ENCODE results near the gene PLA2G4F. TPM values are rescaled to one million over a fixed set of nuclear protein-coding genes. Genes with fewer than 3 reads are reported as not detected.

Gene PLA2G4F
- total RNA-seq, 1 donor = not detected

- H3K27ac ChIP-seq (ENCODE audit: low read depth, low read length) = no peak overlapping the region
- no peak for TF ChIP-seq CTCF (IDR thresholded peaks at IDR 0.05; ENCODE audit: extremely low read depth, low read depth, low read length)
- H3K4me2 ChIP-seq (ENCODE audit: insufficient read depth, low read length) = no peak overlapping the region
- no peak overlapping the region for H2AFZ ChIP-seq (ENCODE audit: low read length)
- H3K4me3 ChIP-seq (ENCODE audit: insufficient read depth, low read length) = no peak overlapping the region
- no peak for DNase-seq (ENCODE audit: insufficient read length, low spot score, missing footprints)
- H3K4me1 ChIP-seq (ENCODE audit: insufficient read depth, low read length) = peaks cover 6% of the 10 kb centered on the region
- peaks cover 95% of the 10 kb centered on the region for H3K36me3 ChIP-seq (ENCODE audit: insufficient read depth, low read length)
- H3K9me3 ChIP-seq (ENCODE audit: low read depth, low read length) = no peaks in the 10 kb centered on the region
- no peaks in the 10 kb centered on the region for H3K27me3 ChIP-seq (ENCODE audit: insufficient read depth, low read length)
- H3K79me2 ChIP-seq (ENCODE audit: insufficient read depth, low read length) = no peaks in the 10 kb centered on the region
- H4K20me1 ChIP-seq (ENCODE audit: insufficient read depth, low read length) = no peaks in the 10 kb centered on the region
Measured at GRCh38 chr15:42163291-42163690, 6.9 kb upstream of the PLA2G4F start.

- TF ChIP-seq CTCF (IDR thresholded peaks at IDR 0.05; ENCODE audit: extremely low read depth, low read depth, low read length) = no peak
- no peaks in the 10 kb centered on the region for H3K9me3 ChIP-seq (ENCODE audit: low read depth, low read length)
- DNase-seq (ENCODE audit: insufficient read length, low spot score, missing footprints) = no peak
- peaks cover 10% of the 10 kb centered on the region for H3K4me1 ChIP-seq (ENCODE audit: insufficient read depth, low read length)
- no peaks in the 10 kb centered on the region for H4K20me1 ChIP-seq (ENCODE audit: insufficient read depth, low read length)
- no peak overlapping the region for H3K27ac ChIP-seq (ENCODE audit: low read depth, low read length)
- H3K27me3 ChIP-seq (ENCODE audit: insufficient read depth, low read length) = no peaks in the 10 kb centered on the region
- no peak overlapping the region for H3K4me2 ChIP-seq (ENCODE audit: insufficient read depth, low read length)
- no peak overlapping the region for H2AFZ ChIP-seq (ENCODE audit: low read length)
- no peak overlapping the region for H3K4me3 ChIP-seq (ENCODE audit: insufficient read depth, low read length)
- peaks cover 64% of the 10 kb centered on the region for H3K36me3 ChIP-seq (ENCODE audit: insufficient read depth, low read length)
- no peaks in the 10 kb centered on the region for H3K79me2 ChIP-seq (ENCODE audit: insufficient read depth, low read length)
Measured at GRCh38 chr15:42160136-42160535, 3.7 kb upstream of the PLA2G4F start.

- no peak for TF ChIP-seq CTCF (IDR thresholded peaks at IDR 0.05; ENCODE audit: extremely low read depth, low read depth, low read length)
- Histone ChIP-seq H3K4me3 (ENCODE audit: insufficient read depth, low read length) (no peak overlapping the region), H4K20me1 (ENCODE audit: insufficient read depth, low read length) (no peaks in the 10 kb centered on the region), H3K4me2 (ENCODE audit: insufficient read depth, low read length) (no peak overlapping the region), H3K79me2 (ENCODE audit: insufficient read depth, low read length) (no peaks in the 10 kb centered on the region), H2AFZ (ENCODE audit: low read length) (no peak overlapping the region), H3K27me3 (ENCODE audit: insufficient read depth, low read length) (no peaks in the 10 kb centered on the region), H3K4me1 (ENCODE audit: insufficient read depth, low read length) (peaks cover 10% of the 10 kb centered on the region), H3K27ac (ENCODE audit: low read depth, low read length) (peak overlapping the region; percentile 15), H3K36me3 (ENCODE audit: insufficient read depth, low read length) (peaks cover 57% of the 10 kb centered on the region), H3K9me3 (ENCODE audit: low read depth, low read length) (no peaks in the 10 kb centered on the region)
- DNase-seq (ENCODE audit: insufficient read length, low spot score, missing footprints) = no peak
Measured at GRCh38 chr15:42159381-42160015, 3.1 kb upstream of the PLA2G4F start.

GRCh38 chr15:42158941-42159340 lies 2.5 kb upstream of the PLA2G4F start:
- TF ChIP-seq CTCF (IDR thresholded peaks at IDR 0.05; ENCODE audit: extremely low read depth, low read depth, low read length) = no peak
- no peak for DNase-seq (ENCODE audit: insufficient read length, low spot score, missing footprints)

More at GRCh38 chr15:42158941-42159340, 2.5 kb upstream of the PLA2G4F start:
- no peaks in the 10 kb centered on the region for H4K20me1 ChIP-seq (ENCODE audit: insufficient read depth, low read length)
- H3K36me3 ChIP-seq (ENCODE audit: insufficient read depth, low read length) = peaks cover 52% of the 10 kb centered on the region
- H3K4me1 ChIP-seq (ENCODE audit: insufficient read depth, low read length) = peaks cover 10% of the 10 kb centered on the region
- no peaks in the 10 kb centered on the region for H3K27me3 ChIP-seq (ENCODE audit: insufficient read depth, low read length)
- H3K4me3 ChIP-seq (ENCODE audit: insufficient read depth, low read length) = no peak overlapping the region
- H3K9me3 ChIP-seq (ENCODE audit: low read depth, low read length) = no peaks in the 10 kb centered on the region
- H3K4me2 ChIP-seq (ENCODE audit: insufficient read depth, low read length) = no peak overlapping the region
- H2AFZ ChIP-seq (ENCODE audit: low read length) = no peak overlapping the region
- H3K79me2 ChIP-seq (ENCODE audit: insufficient read depth, low read length) = no peaks in the 10 kb centered on the region
- H3K27ac ChIP-seq (ENCODE audit: low read depth, low read length) = peak overlapping the region; percentile 15
